HepG2 (cell line): ENCODE results near the gene COL9A3. TPM values are rescaled to one million over a fixed set of nuclear protein-coding genes. Genes with fewer than 3 reads are reported as not detected.

Source experiments
- CAMTA2 ChIP-seq: sonication (generic); formaldehyde crosslinking; IDR thresholded peaks from 2 replicates; pipeline ENCODE4 v1.4.0; 2020; ENCODE audit warnings: mild to moderate bottlenecking, missing genetic modification reagents, borderline replicate concordance
- CHD4 ChIP-seq: fragments of 200-600 bp; sonication (generic); IDR thresholded peaks from 2 replicates; pipeline ENCODE4 v1.7.0; 2017; ENCODE audit warnings: mild to moderate bottlenecking, low read length, borderline replicate concordance
- EHMT2 ChIP-seq: fragments of 200-600 bp; sonication (generic); IDR thresholded peaks from 2 replicates; pipeline ENCODE4 v1.7.0; 2017; ENCODE audit warnings: antibody characterized with exemption, low read depth, low read length, borderline replicate concordance
- GABPB1 ChIP-seq: IDR thresholded peaks from 2 replicates; pipeline ENCODE4 v1.6.1; 2016; ENCODE audit warnings: mild to moderate bottlenecking, missing genetic modification reagents, moderate library complexity, missing compliant biosample characterization
- KDM4B ChIP-seq: sonication (generic); formaldehyde crosslinking; IDR thresholded peaks from 2 replicates; pipeline ENCODE4 v1.4.0; 2020; ENCODE audit warnings: missing genetic modification reagents
- NFKBIZ ChIP-seq: IDR thresholded peaks from 2 replicates; pipeline ENCODE4 v1.6.1; 2018; ENCODE audit warnings: missing genetic modification reagents, missing compliant biosample characterization
- PHF5A ChIP-seq: IDR thresholded peaks from one replicate; pipeline ENCODE4 v1.6.1; 2018; ENCODE audit warnings: low read depth, missing genetic modification reagents; ENCODE audit not compliant: unreplicated experiment
- RAD51 ChIP-seq: fragments of 450-650 bp; IDR thresholded peaks from 2 replicates; pipeline ENCODE4 v1.6.1; 2016; ENCODE audit warnings: borderline replicate concordance
- SSRP1 ChIP-seq: IDR thresholded peaks from 2 replicates; pipeline ENCODE4 v1.6.1; 2016; ENCODE audit warnings: control low read depth
- ZNF101 ChIP-seq: sonication (generic); formaldehyde crosslinking; IDR thresholded peaks from 2 replicates; pipeline ENCODE4 v1.4.0; 2020; ENCODE audit warnings: mild to moderate bottlenecking, low read depth, missing genetic modification reagents, borderline replicate concordance
- ZNF205 ChIP-seq: IDR thresholded peaks from 2 replicates; pipeline ENCODE4 v1.6.1; 2018; ENCODE audit warnings: missing biosample characterization, missing genetic modification reagents
- ZNF207 ChIP-seq: fragments of 450-650 bp; IDR thresholded peaks from 2 replicates; pipeline ENCODE4 v1.6.1; 2016; ENCODE audit warnings: antibody characterized with exemption, borderline replicate concordance
- ZNF549 ChIP-seq: sonication (generic); formaldehyde crosslinking; IDR thresholded peaks from 2 replicates; pipeline ENCODE4 v1.5.0; 2020; ENCODE audit warnings: missing genetic modification reagents
- ZNF775 ChIP-seq: sonication (generic); formaldehyde crosslinking; IDR thresholded peaks from 2 replicates; pipeline ENCODE4 v1.4.0; 2020; ENCODE audit warnings: missing genetic modification reagents, mild to moderate bottlenecking, moderate library complexity, borderline replicate concordance
- ZZZ3 ChIP-seq: sonication (generic); formaldehyde crosslinking; IDR thresholded peaks from 2 replicates; pipeline ENCODE4 v1.4.0; 2020; ENCODE audit warnings: missing genetic modification reagents, mild to moderate bottlenecking, borderline replicate concordance
- polyA plus RNA-seq, 8 experiments: library from polyadenylated mRNA; depleted of rRNA in 3 of 8; stranded (reverse) in 7 of 8; unstranded in 1 of 8; fragments of >200 nt; fragmentation: Illumina TruSeq in 4 of 8; extraction: Trizol in 4 of 8; gene quantifications; 2 replicates each; pipeline versions ENCODE4 v1.2.1 to v1.2.3, GENCODE V29; 2011 to 2016; ENCODE audit warnings: low read depth in 4 of 8, missing spikeins in 1 of 8, mixed read lengths in 1 of 8; ENCODE audit not compliant: insufficient read depth in 1 of 8
- total RNA-seq, 5 experiments: library from RNA; depleted of rRNA; stranded (reverse); fragments of >200 nt; fragmentation: Illumina TruSeq; extraction: Trizol; gene quantifications; 2 replicates each; pipeline ENCODE4 v1.2.3, GENCODE V29; 2016; ENCODE audit warnings: low read depth in 1 of 5
- TF ChIP-seq, protein P1 (sequence below): sonication (generic); formaldehyde crosslinking; IDR thresholded peaks from 2 replicates; pipeline ENCODE4 v1.4.0; 2020; ENCODE audit warnings: missing genetic modification reagents
- TF ChIP-seq, protein P2 (sequence below): sonication (generic); formaldehyde crosslinking; IDR thresholded peaks from 2 replicates; pipeline ENCODE4 v1.4.0; 2020; ENCODE audit warnings: missing genetic modification reagents, borderline replicate concordance
- TF ChIP-seq, protein P3 (sequence below): sonication (generic); formaldehyde crosslinking; conservative IDR thresholded peaks from 2 replicates; pipeline ENCODE4 v1.4.0; 2020; ENCODE audit warnings: missing genetic modification reagents
- TF ChIP-seq, protein P4 (sequence below): sonication (generic); formaldehyde crosslinking; IDR thresholded peaks from 2 replicates; pipeline ENCODE4 v1.5.0; 2020; ENCODE audit warnings: missing genetic modification reagents

The COL9A3 gene
- total and polyA plus RNA-seq, 2 of the 13 experiments (the other 11 are each of a cell fraction or from before 2014, with no cell fraction given) = 155 to 204 TPM

DNA sequence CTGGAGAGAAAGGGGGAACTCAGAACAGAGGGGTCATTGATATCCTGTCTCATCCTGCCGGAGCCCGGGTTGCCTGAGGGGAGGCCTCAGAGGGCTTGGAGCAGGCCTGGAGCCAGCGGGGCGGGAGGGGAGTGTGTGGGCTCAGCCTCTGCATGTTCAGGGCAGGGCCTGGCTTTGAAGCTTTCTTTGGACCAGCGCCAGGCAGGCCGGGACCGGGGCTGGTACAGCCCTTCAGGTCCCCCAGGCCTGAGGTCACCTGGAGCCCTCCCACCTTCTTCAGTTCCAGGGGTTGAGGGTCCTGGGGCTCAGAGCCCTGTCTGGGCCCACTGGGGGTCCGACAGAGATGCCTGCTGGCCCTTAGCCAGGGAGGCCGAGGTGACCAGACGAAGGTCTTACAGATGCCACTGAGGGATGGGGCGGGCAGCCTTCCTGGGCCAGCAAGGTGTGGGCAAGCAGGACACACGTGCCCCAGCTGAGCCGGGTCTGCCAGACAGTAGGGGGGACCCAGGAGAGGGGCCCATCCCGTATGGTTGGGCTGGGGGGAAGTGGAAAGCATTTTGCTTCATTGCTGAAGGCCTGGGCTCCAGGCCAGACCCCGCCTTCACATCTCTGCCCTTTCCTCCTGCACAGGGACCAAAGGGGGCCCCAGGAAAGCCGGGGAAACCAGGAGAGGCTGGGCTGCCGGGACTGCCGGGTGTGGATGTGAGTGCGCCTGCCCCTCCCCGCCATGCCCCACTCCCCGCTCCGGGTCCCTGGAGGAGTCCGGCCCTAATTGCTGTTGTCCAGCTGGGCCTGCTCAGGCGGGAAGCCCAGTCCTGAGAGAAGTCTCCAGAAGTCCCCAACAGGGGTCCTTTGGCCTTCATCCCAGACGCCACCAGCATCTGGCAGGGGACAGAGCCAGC, 2.0 kb downstream of the COL9A3 start (continued):
- TF ChIP-seq, protein P1, sequence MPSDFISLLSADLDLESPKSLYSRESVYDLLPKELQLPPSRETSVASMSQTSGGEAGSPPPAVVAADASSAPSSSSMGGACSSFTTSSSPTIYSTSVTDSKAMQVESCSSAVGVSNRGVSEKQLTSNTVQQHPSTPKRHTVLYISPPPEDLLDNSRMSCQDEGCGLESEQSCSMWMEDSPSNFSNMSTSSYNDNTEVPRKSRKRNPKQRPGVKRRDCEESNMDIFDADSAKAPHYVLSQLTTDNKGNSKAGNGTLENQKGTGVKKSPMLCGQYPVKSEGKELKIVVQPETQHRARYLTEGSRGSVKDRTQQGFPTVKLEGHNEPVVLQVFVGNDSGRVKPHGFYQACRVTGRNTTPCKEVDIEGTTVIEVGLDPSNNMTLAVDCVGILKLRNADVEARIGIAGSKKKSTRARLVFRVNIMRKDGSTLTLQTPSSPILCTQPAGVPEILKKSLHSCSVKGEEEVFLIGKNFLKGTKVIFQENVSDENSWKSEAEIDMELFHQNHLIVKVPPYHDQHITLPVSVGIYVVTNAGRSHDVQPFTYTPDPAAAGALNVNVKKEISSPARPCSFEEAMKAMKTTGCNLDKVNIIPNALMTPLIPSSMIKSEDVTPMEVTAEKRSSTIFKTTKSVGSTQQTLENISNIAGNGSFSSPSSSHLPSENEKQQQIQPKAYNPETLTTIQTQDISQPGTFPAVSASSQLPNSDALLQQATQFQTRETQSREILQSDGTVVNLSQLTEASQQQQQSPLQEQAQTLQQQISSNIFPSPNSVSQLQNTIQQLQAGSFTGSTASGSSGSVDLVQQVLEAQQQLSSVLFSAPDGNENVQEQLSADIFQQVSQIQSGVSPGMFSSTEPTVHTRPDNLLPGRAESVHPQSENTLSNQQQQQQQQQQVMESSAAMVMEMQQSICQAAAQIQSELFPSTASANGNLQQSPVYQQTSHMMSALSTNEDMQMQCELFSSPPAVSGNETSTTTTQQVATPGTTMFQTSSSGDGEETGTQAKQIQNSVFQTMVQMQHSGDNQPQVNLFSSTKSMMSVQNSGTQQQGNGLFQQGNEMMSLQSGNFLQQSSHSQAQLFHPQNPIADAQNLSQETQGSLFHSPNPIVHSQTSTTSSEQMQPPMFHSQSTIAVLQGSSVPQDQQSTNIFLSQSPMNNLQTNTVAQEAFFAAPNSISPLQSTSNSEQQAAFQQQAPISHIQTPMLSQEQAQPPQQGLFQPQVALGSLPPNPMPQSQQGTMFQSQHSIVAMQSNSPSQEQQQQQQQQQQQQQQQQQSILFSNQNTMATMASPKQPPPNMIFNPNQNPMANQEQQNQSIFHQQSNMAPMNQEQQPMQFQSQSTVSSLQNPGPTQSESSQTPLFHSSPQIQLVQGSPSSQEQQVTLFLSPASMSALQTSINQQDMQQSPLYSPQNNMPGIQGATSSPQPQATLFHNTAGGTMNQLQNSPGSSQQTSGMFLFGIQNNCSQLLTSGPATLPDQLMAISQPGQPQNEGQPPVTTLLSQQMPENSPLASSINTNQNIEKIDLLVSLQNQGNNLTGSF (CRISPR knock-in tag) = no peak
- TF ChIP-seq, protein P2, sequence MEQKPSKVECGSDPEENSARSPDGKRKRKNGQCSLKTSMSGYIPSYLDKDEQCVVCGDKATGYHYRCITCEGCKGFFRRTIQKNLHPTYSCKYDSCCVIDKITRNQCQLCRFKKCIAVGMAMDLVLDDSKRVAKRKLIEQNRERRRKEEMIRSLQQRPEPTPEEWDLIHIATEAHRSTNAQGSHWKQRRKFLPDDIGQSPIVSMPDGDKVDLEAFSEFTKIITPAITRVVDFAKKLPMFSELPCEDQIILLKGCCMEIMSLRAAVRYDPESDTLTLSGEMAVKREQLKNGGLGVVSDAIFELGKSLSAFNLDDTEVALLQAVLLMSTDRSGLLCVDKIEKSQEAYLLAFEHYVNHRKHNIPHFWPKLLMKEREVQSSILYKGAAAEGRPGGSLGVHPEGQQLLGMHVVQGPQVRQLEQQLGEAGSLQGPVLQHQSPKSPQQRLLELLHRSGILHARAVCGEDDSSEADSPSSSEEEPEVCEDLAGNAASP = peak; percentile 77
- TF ChIP-seq PHF5A (no peak), ZNF205 (CRISPR knock-in tag) (0 out of 2 replicates have a peak, but pooled peaks have one; percentile 35), ZNF775 (CRISPR knock-in tag) (no peak), RAD51 (no peak), SSRP1 (no peak), ZNF101 (CRISPR knock-in tag) (no peak), CAMTA2 (CRISPR knock-in tag) (no peak), EHMT2 (no peak), ZNF549 (CRISPR knock-in tag) (no peak), KDM4B (CRISPR knock-in tag) (peak; percentile 73; the same call in 1 of the 2 replicates), CHD4 (peak; percentile 94), ZNF207 (no peak), ZZZ3 (CRISPR knock-in tag) (no peak), GABPB1 (CRISPR knock-in tag) (peak; percentile 58; the same call in 1 of the 2 replicates), NFKBIZ (CRISPR knock-in tag) (no peak)
- TF ChIP-seq, protein P3, sequence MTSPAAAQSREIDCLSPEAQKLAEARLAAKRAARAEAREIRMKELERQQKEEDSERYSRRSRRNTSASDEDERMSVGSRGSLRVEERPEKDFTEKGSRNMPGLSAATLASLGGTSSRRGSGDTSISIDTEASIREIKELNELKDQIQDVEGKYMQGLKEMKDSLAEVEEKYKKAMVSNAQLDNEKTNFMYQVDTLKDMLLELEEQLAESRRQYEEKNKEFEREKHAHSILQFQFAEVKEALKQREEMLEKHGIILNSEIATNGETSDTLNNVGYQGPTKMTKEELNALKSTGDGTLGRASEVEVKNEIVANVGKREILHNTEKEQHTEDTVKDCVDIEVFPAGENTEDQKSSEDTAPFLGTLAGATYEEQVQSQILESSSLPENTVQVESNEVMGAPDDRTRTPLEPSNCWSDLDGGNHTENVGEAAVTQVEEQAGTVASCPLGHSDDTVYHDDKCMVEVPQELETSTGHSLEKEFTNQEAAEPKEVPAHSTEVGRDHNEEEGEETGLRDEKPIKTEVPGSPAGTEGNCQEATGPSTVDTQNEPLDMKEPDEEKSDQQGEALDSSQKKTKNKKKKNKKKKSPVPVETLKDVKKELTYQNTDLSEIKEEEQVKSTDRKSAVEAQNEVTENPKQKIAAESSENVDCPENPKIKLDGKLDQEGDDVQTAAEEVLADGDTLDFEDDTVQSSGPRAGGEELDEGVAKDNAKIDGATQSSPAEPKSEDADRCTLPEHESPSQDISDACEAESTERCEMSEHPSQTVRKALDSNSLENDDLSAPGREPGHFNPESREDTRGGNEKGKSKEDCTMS = no peak
- TF ChIP-seq, protein P4, sequence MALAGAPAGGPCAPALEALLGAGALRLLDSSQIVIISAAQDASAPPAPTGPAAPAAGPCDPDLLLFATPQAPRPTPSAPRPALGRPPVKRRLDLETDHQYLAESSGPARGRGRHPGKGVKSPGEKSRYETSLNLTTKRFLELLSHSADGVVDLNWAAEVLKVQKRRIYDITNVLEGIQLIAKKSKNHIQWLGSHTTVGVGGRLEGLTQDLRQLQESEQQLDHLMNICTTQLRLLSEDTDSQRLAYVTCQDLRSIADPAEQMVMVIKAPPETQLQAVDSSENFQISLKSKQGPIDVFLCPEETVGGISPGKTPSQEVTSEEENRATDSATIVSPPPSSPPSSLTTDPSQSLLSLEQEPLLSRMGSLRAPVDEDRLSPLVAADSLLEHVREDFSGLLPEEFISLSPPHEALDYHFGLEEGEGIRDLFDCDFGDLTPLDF = no peak
